T-helper 17 cell (primary cell): ENCODE data around the gene GNA14. TPM values are rescaled to one million over a fixed set of nuclear protein-coding genes. Genes with fewer than 3 reads are reported as not detected.

Experiments used
- ATAC-seq: fragments of 150-1000 bp; cut with Tn5 transposase; 2 replicates; pipeline ENCODE4 v1.10.0; 2021; ENCODE audit warnings: mild to moderate bottlenecking, moderate library complexity
- DNase-seq, 3 donors: peaks; one replicate each; pipeline versions ENCODE4 v3.0.0 to v3.0.0-alpha.2; 2020 to 2021
- H3K9me3 ChIP-seq: one replicate; pipeline ENCODE4 v1.7.0; 2013; ENCODE audit warnings: low read length, mild to moderate bottlenecking; ENCODE audit not compliant: control insufficient read depth, poor library complexity, severe bottlenecking
- H3K27ac Mint-ChIP-seq: one replicate; pipeline ENCODE4 v1.8.0; 2022; ENCODE audit warnings: mild to moderate bottlenecking, moderate library complexity, mixed read lengths
- H3K27me3 Mint-ChIP-seq: one replicate; pipeline ENCODE4 v1.8.0; 2022; ENCODE audit warnings: mixed read lengths
- H3K36me3 Mint-ChIP-seq: one replicate; pipeline ENCODE4 v1.8.0; 2022; ENCODE audit warnings: low read depth, mixed read lengths
- H3K4me1 Mint-ChIP-seq: one replicate; pipeline ENCODE4 v1.8.0; 2022; ENCODE audit warnings: mild to moderate bottlenecking, mixed read lengths
- H3K4me3 Mint-ChIP-seq: one replicate; pipeline ENCODE4 v1.8.0; 2022; ENCODE audit warnings: mild to moderate bottlenecking, moderate library complexity, mixed read lengths
- total RNA-seq, 4 donors: library from RNA in 2 of 4; stranded (reverse) in 2 of 4; gene quantifications; one replicate each; pipeline ENCODE4 v1.2.3 and lab custom pipeline; 2022 to 2026

GNA14 gene
- total RNA-seq, 2 donors from 2014 or later = not detected

- H3K27ac Mint-ChIP-seq = no peak overlapping the region
- ATAC-seq = no peak
- H3K4me1 Mint-ChIP-seq = no peaks in the 10 kb centered on the region
- no peak for DNase-seq
- no peaks in the 10 kb centered on the region for H3K36me3 Mint-ChIP-seq
- no peak overlapping the region for H3K4me3 Mint-ChIP-seq
- no peaks in the 10 kb centered on the region for H3K9me3 ChIP-seq
- peaks cover 14% of the 10 kb centered on the region for H3K27me3 Mint-ChIP-seq
Measured at GRCh38 chr9:77606526-77606925, 41.6 kb downstream of the GNA14 start.

- H3K4me1 Mint-ChIP-seq = no peaks in the 10 kb centered on the region
- ATAC-seq (no peak), DNase-seq (no peak)
- H3K4me3 Mint-ChIP-seq = no peak overlapping the region
- H3K36me3 Mint-ChIP-seq = no peaks in the 10 kb centered on the region
- H3K27me3 Mint-ChIP-seq = peaks cover 23% of the 10 kb centered on the region
- H3K27ac Mint-ChIP-seq = no peak overlapping the region
- H3K9me3 ChIP-seq = no peaks in the 10 kb centered on the region
Measured at GRCh38 chr9:77605449-77606220, 42.5 kb downstream of the GNA14 start.

GRCh38 chr9:77604316-77604715, 43.8 kb downstream of the GNA14 start:
- no peaks in the 10 kb centered on the region for H3K9me3 ChIP-seq
- H3K27me3 Mint-ChIP-seq = peaks cover 32% of the 10 kb centered on the region
- no peak overlapping the region for H3K27ac Mint-ChIP-seq
- no peaks in the 10 kb centered on the region for H3K4me1 Mint-ChIP-seq
- no peak for DNase-seq
- no peak overlapping the region for H3K4me3 Mint-ChIP-seq
- H3K36me3 Mint-ChIP-seq = no peaks in the 10 kb centered on the region
- no peak for ATAC-seq

GRCh38 chr9:77602852-77603251, 45.3 kb downstream of the GNA14 start:
- Mint-ChIP-seq H3K27ac (no peak overlapping the region), H3K4me3 (no peak overlapping the region), H3K27me3 (peaks cover 46% of the 10 kb centered on the region), H3K36me3 (no peaks in the 10 kb centered on the region), H3K4me1 (no peaks in the 10 kb centered on the region)
- DNase-seq (no peak), ATAC-seq (no peak)
- no peaks in the 10 kb centered on the region for H3K9me3 ChIP-seq

GRCh38 chr9:77601476-77602099, 46.5 kb downstream of the GNA14 start:
- H3K9me3 ChIP-seq = no peaks in the 10 kb centered on the region
- Mint-ChIP-seq H3K4me1 (no peaks in the 10 kb centered on the region), H3K27ac (no peak overlapping the region), H3K36me3 (no peaks in the 10 kb centered on the region), H3K4me3 (no peak overlapping the region), H3K27me3 (peaks cover 52% of the 10 kb centered on the region)
- no peak for DNase-seq
- ATAC-seq = no peak

GRCh38 chr9:77600810-77601209, 47.3 kb downstream of the GNA14 start:
- DNase-seq (no peak), ATAC-seq (no peak)
- Mint-ChIP-seq H3K36me3 (no peaks in the 10 kb centered on the region), H3K27ac (no peak overlapping the region), H3K4me1 (no peaks in the 10 kb centered on the region), H3K27me3 (peaks cover 52% of the 10 kb centered on the region), H3K4me3 (no peak overlapping the region)
- no peaks in the 10 kb centered on the region for H3K9me3 ChIP-seq

- no peaks in the 10 kb centered on the region for H3K36me3 Mint-ChIP-seq
- no peak for ATAC-seq
- H3K27ac Mint-ChIP-seq = no peak overlapping the region
- no peaks in the 10 kb centered on the region for H3K9me3 ChIP-seq
- H3K27me3 Mint-ChIP-seq = peaks cover 52% of the 10 kb centered on the region
- no peak for DNase-seq
- no peak overlapping the region for H3K4me3 Mint-ChIP-seq
- peaks cover 6% of the 10 kb centered on the region for H3K4me1 Mint-ChIP-seq
Measured at GRCh38 chr9:77599492-77599891, 48.6 kb downstream of the GNA14 start.

- Mint-ChIP-seq H3K4me3 (no peak overlapping the region), H3K36me3 (no peaks in the 10 kb centered on the region), H3K27me3 (peaks cover 52% of the 10 kb centered on the region), H3K4me1 (peaks cover 6% of the 10 kb centered on the region), H3K27ac (no peak overlapping the region)
- ATAC-seq (no peak), DNase-seq (no peak)
- no peaks in the 10 kb centered on the region for H3K9me3 ChIP-seq
Measured at GRCh38 chr9:77598991-77599390, 49.1 kb downstream of the GNA14 start.

GRCh38 chr9:77598524-77598923, 49.6 kb downstream of the GNA14 start:
- Mint-ChIP-seq H3K27ac (no peak overlapping the region), H3K4me3 (no peak overlapping the region), H3K27me3 (peaks cover 50% of the 10 kb centered on the region), H3K36me3 (no peaks in the 10 kb centered on the region), H3K4me1 (peaks cover 6% of the 10 kb centered on the region)
- no peaks in the 10 kb centered on the region for H3K9me3 ChIP-seq
- no peak for DNase-seq
- ATAC-seq = no peak

GRCh38 chr9:77597057-77597456, 51.1 kb downstream of the GNA14 start:
- DNase-seq (no peak), ATAC-seq (no peak)
- H3K4me3 Mint-ChIP-seq = no peak overlapping the region
- peaks cover 39% of the 10 kb centered on the region for H3K27me3 Mint-ChIP-seq
- H3K4me1 Mint-ChIP-seq = peaks cover 6% of the 10 kb centered on the region
- H3K27ac Mint-ChIP-seq = no peak overlapping the region
- H3K36me3 Mint-ChIP-seq = no peaks in the 10 kb centered on the region
- H3K9me3 ChIP-seq = no peaks in the 10 kb centered on the region

GRCh38 chr9:77595426-77596095, 52.6 kb downstream of the GNA14 start:
- ATAC-seq (no peak), DNase-seq (no peak)
- Mint-ChIP-seq H3K27me3 (peaks cover 28% of the 10 kb centered on the region), H3K4me1 (peaks cover 6% of the 10 kb centered on the region), H3K4me3 (peak overlapping the region; percentile 19), H3K27ac (no peak overlapping the region), H3K36me3 (no peaks in the 10 kb centered on the region)
- no peaks in the 10 kb centered on the region for H3K9me3 ChIP-seq

GRCh38 chr9:77594963-77595362, 53.2 kb downstream of the GNA14 start:
- peaks cover 6% of the 10 kb centered on the region for H3K4me1 Mint-ChIP-seq
- no peaks in the 10 kb centered on the region for H3K9me3 ChIP-seq
- H3K36me3 Mint-ChIP-seq = no peaks in the 10 kb centered on the region
- H3K27me3 Mint-ChIP-seq = peaks cover 24% of the 10 kb centered on the region
- ATAC-seq = no peak
- H3K27ac Mint-ChIP-seq = no peak overlapping the region
- DNase-seq = no peak
- no peak overlapping the region for H3K4me3 Mint-ChIP-seq

- Mint-ChIP-seq H3K36me3 (no peaks in the 10 kb centered on the region), H3K4me3 (no peak overlapping the region), H3K27me3 (peaks cover 17% of the 10 kb centered on the region), H3K27ac (no peak overlapping the region), H3K4me1 (peaks cover 9% of the 10 kb centered on the region)
- DNase-seq (no peak), ATAC-seq (no peak)
- no peaks in the 10 kb centered on the region for H3K9me3 ChIP-seq
Measured at GRCh38 chr9:77593528-77593927, 54.6 kb downstream of the GNA14 start.
